GM23248 (cell line): Measurements from ENCODE around the gene CHST7. TPM values are rescaled to one million over a fixed set of nuclear protein-coding genes. Genes with fewer than 3 reads are reported as not detected.

Source experiments
- DNase-seq: peaks from one replicate; pipeline ENCODE4 v3.0.0-alpha.2; 2015
- H2AFZ ChIP-seq: fragments of 200-600 bp; sonication (generic); 2 replicates; pipeline ENCODE4 v1.6.1; 2016; ENCODE audit warnings: antibody characterized with exemption
- H3F3A ChIP-seq: fragments of 200-600 bp; sonication (generic); 2 replicates; pipeline ENCODE4 v1.6.1; 2016; ENCODE audit warnings: mild to moderate bottlenecking, antibody characterized with exemption, mixed run types; ENCODE audit not compliant: insufficient read depth
- H3K27ac ChIP-seq: fragments of 200-600 bp; sonication (generic); 2 replicates; pipeline ENCODE4 v1.5.1; 2016; ENCODE audit warnings: mild to moderate bottlenecking
- H3K27me3 ChIP-seq: fragments of 200-600 bp; sonication (generic); replicated peaks from 2 replicates; pipeline ENCODE4 v1.6.1; 2016; ENCODE audit warnings: mild to moderate bottlenecking; ENCODE audit not compliant: insufficient read depth
- H3K36me3 ChIP-seq: fragments of 200-600 bp; sonication (generic); 2 replicates; pipeline ENCODE4 v1.6.1; 2016; ENCODE audit warnings: low read depth, mild to moderate bottlenecking
- H3K4me1 ChIP-seq: fragments of 200-600 bp; sonication (generic); 2 replicates; pipeline ENCODE4 v1.6.1; 2016; ENCODE audit warnings: mild to moderate bottlenecking; ENCODE audit not compliant: insufficient read depth
- H3K4me2 ChIP-seq: fragments of 200-600 bp; sonication (generic); one replicate; pipeline ENCODE4 v1.6.1; 2016; ENCODE audit warnings: mild to moderate bottlenecking; ENCODE audit not compliant: unreplicated experiment
- H3K4me3 ChIP-seq: fragments of 200-600 bp; sonication (generic); 2 replicates; pipeline ENCODE4 v1.5.1; 2016; ENCODE audit warnings: mild to moderate bottlenecking
- H3K79me2 ChIP-seq: fragments of 200-600 bp; sonication (generic); 2 replicates; pipeline ENCODE4 v1.6.1; 2016; ENCODE audit warnings: mild to moderate bottlenecking; ENCODE audit not compliant: insufficient read depth
- H3K9ac ChIP-seq: fragments of 200-600 bp; sonication (generic); 2 replicates; pipeline ENCODE4 v1.6.1; 2016; ENCODE audit warnings: mild to moderate bottlenecking
- H3K9me2 ChIP-seq: fragments of 200-600 bp; sonication (generic); 2 replicates; pipeline ENCODE4 v1.6.1; 2016; ENCODE audit warnings: mixed run types, mild to moderate bottlenecking, moderate library complexity; ENCODE audit not compliant: insufficient read depth
- H3K9me3 ChIP-seq: fragments of 200-600 bp; sonication (generic); one replicate; pipeline ENCODE4 v1.6.1; 2017; ENCODE audit warnings: low read depth
- H4K20me1 ChIP-seq: fragments of 200-600 bp; sonication (generic); 2 replicates; pipeline ENCODE4 v1.6.0; 2016; ENCODE audit not compliant: insufficient read depth
- EZH2 ChIP-seq: fragments of 200-600 bp; sonication (generic); IDR thresholded peaks from 2 replicates; pipeline ENCODE4 v1.6.1; 2018; ENCODE audit warnings: antibody characterized with exemption, mild to moderate bottlenecking; ENCODE audit not compliant: insufficient read depth, poor library complexity, severe bottlenecking
- EZH2phosphoT487 ChIP-seq: fragments of 200-600 bp; sonication (generic); IDR thresholded peaks from 2 replicates; pipeline ENCODE4 v1.6.1; 2018; ENCODE audit warnings: antibody characterized with exemption, moderate library complexity, mild to moderate bottlenecking, low read depth; ENCODE audit not compliant: insufficient read depth
- WGBS, 2 experiments: methylation state at CpG; one replicate each; pipeline ENCODE4 v1.1.6; 2015 to 2017; ENCODE audit warnings: low lambda C conversion rate in 2 of 2, low coverage in 1 of 2; ENCODE audit errors: missing lambda C conversion rate in 2 of 2; 5-methylcytosine and 5-hydroxymethylcytosine counted together
- in situ Hi-C: fragments of 300-500 bp; cut with MboI; formaldehyde crosslinking; loops from 2 replicates; pipeline ENCODE4 v1.15.0; 2020
- polyA plus RNA-seq: library from polyadenylated mRNA; unstranded; fragments of >200 nt; fragmentation: Nextera tagmentation; extraction: Ambion mirVana; gene quantifications from 2 replicates; pipeline ENCODE4 v1.2.1, GENCODE V29; 2016
- total RNA-seq: library from RNA; depleted of rRNA; stranded (reverse); fragments of >200 nt; shearing (Covaris generic); gene quantifications from 2 replicates; pipeline ENCODE4 v1.2.3, GENCODE V29; 2014

CHST7 gene
- total and polyA plus RNA-seq, 2 experiments from 2014 or later: 9.3 to 17.5 TPM

GRCh38 chrX:46627711-46628419 lies 54.3 kb downstream of the CHST7 start:
- DNase-seq: peak; percentile 10
- Histone ChIP-seq H3K9ac (peak overlapping the region; percentile 48), H3K4me3 (no peak overlapping the region), H2AFZ (no peak overlapping the region), H3K4me2 (peak overlapping the region; percentile 43), H3K4me1 (peaks cover 27% of the 10 kb centered on the region), H4K20me1 (no peaks in the 10 kb centered on the region; the same call in 1 of the 2 replicates), H3K79me2 (no peaks in the 10 kb centered on the region), H3K27ac (peak overlapping the region; percentile 81), H3K9me3 (no peaks in the 10 kb centered on the region), H3F3A (peaks cover 22% of the 10 kb centered on the region), H3K27me3 (no peaks in the 10 kb centered on the region), H3K36me3 (no peaks in the 10 kb centered on the region), H3K9me2 (no peaks in the 10 kb centered on the region)
- 25 to 35% methylated on average over 6 to 10 of the region's 10 CpGs for WGBS, 2 experiments
- in situ Hi-C loops: no loop called here
- no peak for TF ChIP-seq EZH2
- TF ChIP-seq EZH2phosphoT487: no peak

GRCh38 chrX:46628460-46629371 lies 55.2 kb downstream of the CHST7 start:
- H3K4me2 ChIP-seq: peak overlapping the region; percentile 43
- H3K4me3 ChIP-seq: no peak overlapping the region
- no peak overlapping the region for H2AFZ ChIP-seq
- H4K20me1 ChIP-seq: no peaks in the 10 kb centered on the region; the same call in 1 of the 2 replicates
- peaks cover 22% of the 10 kb centered on the region for H3F3A ChIP-seq
- peak overlapping the region; percentile 81 for H3K27ac ChIP-seq
- DNase-seq: peak; percentile 76
- in situ Hi-C loops: no loop called here
- 0 to 4% methylated on average over 4 to 6 of the region's 6 CpGs for WGBS, 2 experiments
- H3K4me1 ChIP-seq: peaks cover 32% of the 10 kb centered on the region
- no peaks in the 10 kb centered on the region for H3K9me3 ChIP-seq
- no peak for TF ChIP-seq EZH2phosphoT487
- peak overlapping the region; percentile 48 for H3K9ac ChIP-seq
- no peaks in the 10 kb centered on the region for H3K27me3 ChIP-seq
- H3K9me2 ChIP-seq: no peaks in the 10 kb centered on the region
- H3K79me2 ChIP-seq: no peaks in the 10 kb centered on the region
- no peaks in the 10 kb centered on the region for H3K36me3 ChIP-seq

GRCh38 chrX:46630141-46630540 lies 56.6 kb downstream of the CHST7 start:
- H3K27me3 ChIP-seq: no peaks in the 10 kb centered on the region
- TF ChIP-seq EZH2phosphoT487: no peak
- TF ChIP-seq EZH2: no peak
- no peaks in the 10 kb centered on the region; the same call in 1 of the 2 replicates for H4K20me1 ChIP-seq
- H3K27ac ChIP-seq: peak overlapping the region; percentile 81
- no peaks in the 10 kb centered on the region for H3K9me2 ChIP-seq
- H2AFZ ChIP-seq: no peak overlapping the region
- peaks cover 22% of the 10 kb centered on the region for H3F3A ChIP-seq
- in situ Hi-C loops: no loop called here
- no peaks in the 10 kb centered on the region for H3K9me3 ChIP-seq
- no peaks in the 10 kb centered on the region for H3K79me2 ChIP-seq
- H3K4me3 ChIP-seq: no peak overlapping the region
- DNase-seq: peak; percentile 53
- peaks cover 42% of the 10 kb centered on the region for H3K4me1 ChIP-seq
- H3K4me2 ChIP-seq: no peak overlapping the region
- no peak overlapping the region for H3K9ac ChIP-seq
- H3K36me3 ChIP-seq: no peaks in the 10 kb centered on the region
- 100% methylated on average over 1 of the region's 1 CpG for WGBS, 2 experiments

GRCh38 chrX:46634577-46634976 lies 61.0 kb downstream of the CHST7 start:
- no peaks in the 10 kb centered on the region; the same call in 1 of the 2 replicates for H4K20me1 ChIP-seq
- no peaks in the 10 kb centered on the region for H3K9me3 ChIP-seq
- TF ChIP-seq EZH2 (no peak), EZH2phosphoT487 (no peak)
- H3K9ac ChIP-seq: no peak overlapping the region
- H2AFZ ChIP-seq: no peak overlapping the region
- H3K36me3 ChIP-seq: no peaks in the 10 kb centered on the region
- H3K27me3 ChIP-seq: no peaks in the 10 kb centered on the region
- WGBS, 2 experiments: 45 to 51% methylated on average over 3 of the region's 3 CpGs
- in situ Hi-C loops: no loop called here
- peak; percentile 26 for DNase-seq
- no peak overlapping the region for H3K4me3 ChIP-seq
- no peak overlapping the region for H3K4me2 ChIP-seq
- peaks cover 29% of the 10 kb centered on the region; the same call in 1 of the 2 replicates for H3F3A ChIP-seq
- peaks cover 45% of the 10 kb centered on the region for H3K4me1 ChIP-seq
- H3K79me2 ChIP-seq: no peaks in the 10 kb centered on the region
- no peaks in the 10 kb centered on the region for H3K9me2 ChIP-seq
- H3K27ac ChIP-seq: no peak overlapping the region
